ENCODE data around the gene WDR37.

WDR37 gene

DNA sequence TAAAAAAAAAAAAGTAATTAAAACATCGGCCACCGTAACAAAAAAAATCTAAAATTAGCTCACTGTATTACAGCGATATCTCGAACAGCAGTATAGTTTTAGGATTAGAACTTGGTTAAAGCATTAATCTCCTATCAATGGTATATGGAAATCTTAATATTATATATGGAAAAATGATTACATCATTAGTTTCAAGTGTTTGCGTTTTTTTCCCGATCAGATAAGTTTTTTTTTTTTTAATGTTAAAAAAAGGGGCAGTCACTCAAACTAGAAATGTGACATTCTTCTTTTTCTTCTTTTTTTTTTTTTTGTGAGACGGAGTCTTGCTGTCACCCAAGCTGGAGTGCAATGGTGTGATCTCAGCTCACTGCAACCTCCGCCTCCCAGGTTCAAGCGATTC is 14.7 kb upstream of the WDR37 start:
- no peak overlapping the region for H3K9ac ChIP-seq (ENCODE audit: low read length)
- H3K4me1 ChIP-seq (ENCODE audit: insufficient read depth, low read length, severe bottlenecking): peaks cover 33% of the 10 kb centered on the region
- no peak overlapping the region for H2AFZ ChIP-seq (ENCODE audit: low read length)
- TF ChIP-seq, protein P1, sequence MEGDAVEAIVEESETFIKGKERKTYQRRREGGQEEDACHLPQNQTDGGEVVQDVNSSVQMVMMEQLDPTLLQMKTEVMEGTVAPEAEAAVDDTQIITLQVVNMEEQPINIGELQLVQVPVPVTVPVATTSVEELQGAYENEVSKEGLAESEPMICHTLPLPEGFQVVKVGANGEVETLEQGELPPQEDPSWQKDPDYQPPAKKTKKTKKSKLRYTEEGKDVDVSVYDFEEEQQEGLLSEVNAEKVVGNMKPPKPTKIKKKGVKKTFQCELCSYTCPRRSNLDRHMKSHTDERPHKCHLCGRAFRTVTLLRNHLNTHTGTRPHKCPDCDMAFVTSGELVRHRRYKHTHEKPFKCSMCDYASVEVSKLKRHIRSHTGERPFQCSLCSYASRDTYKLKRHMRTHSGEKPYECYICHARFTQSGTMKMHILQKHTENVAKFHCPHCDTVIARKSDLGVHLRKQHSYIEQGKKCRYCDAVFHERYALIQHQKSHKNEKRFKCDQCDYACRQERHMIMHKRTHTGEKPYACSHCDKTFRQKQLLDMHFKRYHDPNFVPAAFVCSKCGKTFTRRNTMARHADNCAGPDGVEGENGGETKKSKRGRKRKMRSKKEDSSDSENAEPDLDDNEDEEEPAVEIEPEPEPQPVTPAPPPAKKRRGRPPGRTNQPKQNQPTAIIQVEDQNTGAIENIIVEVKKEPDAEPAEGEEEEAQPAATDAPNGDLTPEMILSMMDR (IDR thresholded peaks at IDR 0.05; ENCODE audit: low read length): no peak
- no peak for TF ChIP-seq EZH2 (IDR thresholded peaks at IDR 0.05; ENCODE audit: borderline replicate concordance, low read length)
- H3K4me2 ChIP-seq (ENCODE audit: low read length): no peak overlapping the region
- H3K9me3 ChIP-seq (ENCODE audit: low read length): no peaks in the 10 kb centered on the region
- H3K36me3 ChIP-seq (ENCODE audit: insufficient read depth, low read length): peaks cover 85% of the 10 kb centered on the region
- no peaks in the 10 kb centered on the region for H4K20me1 ChIP-seq (ENCODE audit: insufficient read depth, low read length)
- peaks cover 20% of the 10 kb centered on the region for H3K79me2 ChIP-seq (ENCODE audit: insufficient read depth, low read length)
- no peaks in the 10 kb centered on the region for H3K27me3 ChIP-seq (ENCODE audit: insufficient read depth, low read length)
- peaks cover 3% of the 10 kb centered on the region; the same call in 1 of the 2 replicates for H3F3A ChIP-seq (ENCODE audit: insufficient read depth, low read length)
- no peak overlapping the region for H3K4me3 ChIP-seq (ENCODE audit: low read depth, low read length, poor library complexity, severe bottlenecking)
- no peaks in the 10 kb centered on the region for H3K9me2 ChIP-seq (ENCODE audit: low read depth, low read length)
- no peak overlapping the region for H3K27ac ChIP-seq (ENCODE audit: low read depth, low read length, poor library complexity, severe bottlenecking)

DNA sequence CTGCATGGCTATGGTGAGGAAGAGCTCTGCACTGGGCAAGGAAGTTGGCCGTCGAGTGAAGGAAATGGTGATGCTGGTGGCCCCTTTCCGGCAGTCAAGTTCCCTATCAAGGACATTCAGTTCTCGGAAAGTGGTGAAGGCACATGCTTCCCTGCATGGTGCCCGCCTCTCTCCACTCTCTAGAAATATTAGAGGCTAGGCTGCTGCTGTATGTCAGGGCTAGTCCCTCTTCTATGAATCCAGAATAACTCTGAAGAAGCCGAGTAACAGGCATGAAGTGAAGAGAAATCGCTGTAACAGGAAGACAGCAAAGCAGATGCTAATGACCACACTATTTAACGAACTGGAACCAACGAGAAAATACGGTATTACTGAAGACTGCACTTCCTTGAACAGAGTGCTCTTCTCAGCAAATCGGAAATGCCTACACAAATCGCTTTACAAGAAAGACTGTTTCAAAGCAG is 12.6 kb upstream of the WDR37 start:
- H3K4me3 ChIP-seq (ENCODE audit: low read depth, low read length, poor library complexity, severe bottlenecking): peak overlapping the region; percentile 50
- peaks cover 3% of the 10 kb centered on the region; the same call in 1 of the 2 replicates for H3F3A ChIP-seq (ENCODE audit: insufficient read depth, low read length)
- peak overlapping the region; percentile 83 for H3K4me2 ChIP-seq (ENCODE audit: low read length)

GRCh38 chr10:1044146-1044545 is 12.0 kb upstream of the WDR37 start:
- no peak overlapping the region for H2AFZ ChIP-seq (ENCODE audit: low read length)
- H3K9me3 ChIP-seq (ENCODE audit: low read length): no peaks in the 10 kb centered on the region
- peak overlapping the region; percentile 62 for H3K9ac ChIP-seq (ENCODE audit: low read length)
- H4K20me1 ChIP-seq (ENCODE audit: insufficient read depth, low read length): no peaks in the 10 kb centered on the region
- H3K36me3 ChIP-seq (ENCODE audit: insufficient read depth, low read length): peaks cover 83% of the 10 kb centered on the region
- no peaks in the 10 kb centered on the region for H3K27me3 ChIP-seq (ENCODE audit: insufficient read depth, low read length)
- H3K4me2 ChIP-seq (ENCODE audit: low read length): peak overlapping the region; percentile 83
- H3K27ac ChIP-seq (ENCODE audit: low read depth, low read length, poor library complexity, severe bottlenecking): peak overlapping the region; percentile 77
- peaks cover 3% of the 10 kb centered on the region; the same call in 1 of the 2 replicates for H3F3A ChIP-seq (ENCODE audit: insufficient read depth, low read length)
- H3K4me1 ChIP-seq (ENCODE audit: insufficient read depth, low read length, severe bottlenecking): peaks cover 38% of the 10 kb centered on the region
- H3K9me2 ChIP-seq (ENCODE audit: low read depth, low read length): no peaks in the 10 kb centered on the region
- H3K4me3 ChIP-seq (ENCODE audit: low read depth, low read length, poor library complexity, severe bottlenecking): peak overlapping the region; percentile 50
- TF ChIP-seq, protein P1 (IDR thresholded peaks at IDR 0.05; ENCODE audit: low read length): no peak
- no peak for TF ChIP-seq EZH2 (IDR thresholded peaks at IDR 0.05; ENCODE audit: borderline replicate concordance, low read length)
- H3K79me2 ChIP-seq (ENCODE audit: insufficient read depth, low read length): peaks cover 32% of the 10 kb centered on the region

More for the DNA sequence above, 12.6 kb upstream of the WDR37 start:
- peak overlapping the region; percentile 77 for H3K27ac ChIP-seq (ENCODE audit: low read depth, low read length, poor library complexity, severe bottlenecking)
- peaks cover 86% of the 10 kb centered on the region for H3K36me3 ChIP-seq (ENCODE audit: insufficient read depth, low read length)
- no peak overlapping the region for H2AFZ ChIP-seq (ENCODE audit: low read length)
- H3K4me1 ChIP-seq (ENCODE audit: insufficient read depth, low read length, severe bottlenecking): peaks cover 38% of the 10 kb centered on the region
- H3K79me2 ChIP-seq (ENCODE audit: insufficient read depth, low read length): peaks cover 32% of the 10 kb centered on the region
- TF ChIP-seq, protein P1 (IDR thresholded peaks at IDR 0.05; ENCODE audit: low read length): no peak
- TF ChIP-seq EZH2 (IDR thresholded peaks at IDR 0.05; ENCODE audit: borderline replicate concordance, low read length): no peak
- no peaks in the 10 kb centered on the region for H3K9me3 ChIP-seq (ENCODE audit: low read length)
- H3K27me3 ChIP-seq (ENCODE audit: insufficient read depth, low read length): no peaks in the 10 kb centered on the region
- H3K9ac ChIP-seq (ENCODE audit: low read length): peak overlapping the region; percentile 62
- no peaks in the 10 kb centered on the region for H3K9me2 ChIP-seq (ENCODE audit: low read depth, low read length)
- H4K20me1 ChIP-seq (ENCODE audit: insufficient read depth, low read length): no peaks in the 10 kb centered on the region

Data from OCI-LY1 (cell line).